ENCODE measurements around the gene NDUFS7. TPM values are rescaled to one million over a fixed set of nuclear protein-coding genes. Genes with fewer than 3 reads are reported as not detected.

The NDUFS7 gene
- total and polyA plus RNA-seq, 10 of the 15 experiments (the other 5 are each of a cell fraction or from before 2014, with no cell fraction given): 5.1 to 282 (median 92.9) TPM

GRCh38 chr19:1383312-1384084 is at the start of gene NDUFS7 (continued):
- TF ChIP-seq BCL3 (IDR thresholded peaks at IDR 0.05; ENCODE audit: borderline replicate concordance, insufficient read depth, low read depth, low read length, poor library complexity, severe bottlenecking): peak; percentile 22
- TF ChIP-seq ZNF217 (IDR thresholded peaks at IDR 0.05): peak; percentile 89; the same call in 1 of the 2 replicates
- TF ChIP-seq BRCA1 (IDR thresholded peaks at IDR 0.05; ENCODE audit: low read depth, low read length): no peak; the same call in 1 of the 2 replicates
- TF ChIP-seq TCF7 (IDR thresholded peaks at IDR 0.05; ENCODE audit: borderline replicate concordance): no peak; the same call in none of the 2 replicates
- peak; percentile 36; the same call in 1 of the 2 replicates for TF ChIP-seq IRF3 (IDR thresholded peaks at IDR 0.05)
- TF ChIP-seq JUND (IDR thresholded peaks at IDR 0.05; ENCODE audit: low read depth, low read length): peak; percentile 47; the same call in 1 of the 2 replicates
- TF ChIP-seq SREBF1 (IDR thresholded peaks at IDR 0.05; ENCODE audit: low read length): peak; percentile 65
- no peak for TF ChIP-seq YBX1 (IDR thresholded peaks at IDR 0.05)
- TF ChIP-seq ZNF207 (IDR thresholded peaks at IDR 0.05; ENCODE audit: borderline replicate concordance): peak; percentile 100
- peak; percentile 57; the same call in 1 of the 2 replicates for TF ChIP-seq STAT3 (IDR thresholded peaks at IDR 0.05; ENCODE audit: low read depth, low read length)
- no peak for TF ChIP-seq EZH2 (IDR thresholded peaks at IDR 0.05; ENCODE audit: borderline replicate concordance, control insufficient read depth, low read depth, low read length)
- 0 out of 2 replicates have a peak, but pooled peaks have one; percentile 23 for TF ChIP-seq BCLAF1 (IDR thresholded peaks at IDR 0.05)
- TF ChIP-seq ATF7 (IDR thresholded peaks at IDR 0.05; ENCODE audit: low read depth): peak; percentile 70
- TF ChIP-seq HDGF (IDR thresholded peaks at IDR 0.05): no peak
- TF ChIP-seq PAX8 (IDR thresholded peaks at IDR 0.05): no peak
- TF ChIP-seq POU2F2 (IDR thresholded peaks at IDR 0.05; ENCODE audit: borderline replicate concordance, low read depth, low read length): peak; percentile 92; the same call in 2 of the 3 replicates
- TF ChIP-seq LARP7 (IDR thresholded peaks at IDR 0.05): peak; percentile 98
- 0 out of 2 replicates have a peak, but pooled peaks have one; percentile 35 for TF ChIP-seq MYB (IDR thresholded peaks at IDR 0.05; ENCODE audit: borderline replicate concordance, low read depth, low read length)
- peak; percentile 55 for TF ChIP-seq IRF4 (IDR thresholded peaks at IDR 0.05; ENCODE audit: low read depth, low read length)
- TF ChIP-seq IKZF1 (conservative IDR thresholded peaks at IDR 0.05): peak; percentile 99
- TF ChIP-seq RCOR1 (conservative IDR thresholded peaks at IDR 0.05; ENCODE audit: low read depth, low read length): peak; percentile 95
- no peak for TF ChIP-seq FOS (IDR thresholded peaks at IDR 0.05; ENCODE audit: borderline replicate concordance, extremely low read depth, insufficient read length)
- 0 out of 2 replicates have a peak, but pooled peaks have one; percentile 80 for TF ChIP-seq POLR2AphosphoS2 (IDR thresholded peaks at IDR 0.05; ENCODE audit: low read depth, low read length)
- TF ChIP-seq RUNX3 (IDR thresholded peaks at IDR 0.05; ENCODE audit: low read length): peak; percentile 81
- TF ChIP-seq CBFB (IDR thresholded peaks at IDR 0.05; ENCODE audit: low read depth): peak; percentile 51

Measured in GM12878 (cell line).